ENCODE data around the gene ERGIC2. TPM values are rescaled to one million over a fixed set of nuclear protein-coding genes. Genes with fewer than 3 reads are reported as not detected.

Gene ERGIC2
- total RNA-seq, 1 experiment from 2014 or later: 69.8 TPM

DNA sequence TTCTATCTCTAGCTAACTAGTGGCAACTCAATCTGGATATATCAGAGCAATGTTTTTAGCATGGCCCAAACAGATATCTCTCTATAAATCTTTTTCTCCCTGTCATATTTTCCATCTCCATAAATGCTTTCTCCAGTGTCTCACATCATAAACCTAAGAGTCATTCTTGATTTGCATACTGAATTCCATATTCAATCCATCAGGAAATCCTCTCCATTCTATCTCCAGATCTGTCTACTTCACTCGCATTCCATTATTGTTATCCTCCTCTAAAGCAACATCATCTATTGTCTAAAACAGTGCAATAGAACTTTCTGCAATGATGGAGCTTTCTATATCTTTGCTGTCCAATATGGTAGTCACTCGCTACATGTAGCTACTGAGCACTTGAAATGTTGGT, 45.5 kb upstream of the ERGIC2 start:
- no peak overlapping the region for H3K18ac ChIP-seq (ENCODE audit: insufficient read length, low read depth, low read length)
- H2AK5ac ChIP-seq (ENCODE audit: insufficient read length, low read length): no peak overlapping the region
- H3K23me2 ChIP-seq (ENCODE audit: insufficient read length, low read depth, low read length, poor library complexity, severe bottlenecking): no peaks in the 10 kb centered on the region
- no peak overlapping the region for H2BK15ac ChIP-seq (ENCODE audit: low read depth, low read length)
- peaks cover 0 to 14% (median 8%) of the 10 kb centered on the region in 3 experiments; a peak in 5 of 7 replicates for H3K36me3 Mint-ChIP-seq (ENCODE audit: insufficient read depth in 1 of 3, low read depth in 3 of 3)
- H3K14ac ChIP-seq (ENCODE audit: insufficient read depth, low read length): no peak overlapping the region
- H2BK120ac ChIP-seq (ENCODE audit: low read depth, low read length, poor library complexity, severe bottlenecking): no peak overlapping the region
- DNase-seq: no peak
- no peak overlapping the region for H2AFZ ChIP-seq (ENCODE audit: low read length)
- H3K56ac ChIP-seq (ENCODE audit: insufficient read length, low read depth, low read length): no peak overlapping the region
- H3K9ac ChIP-seq (ENCODE audit: extremely low read depth, insufficient read length, low read length): no peak overlapping the region
- TF ChIP-seq, protein P1, sequence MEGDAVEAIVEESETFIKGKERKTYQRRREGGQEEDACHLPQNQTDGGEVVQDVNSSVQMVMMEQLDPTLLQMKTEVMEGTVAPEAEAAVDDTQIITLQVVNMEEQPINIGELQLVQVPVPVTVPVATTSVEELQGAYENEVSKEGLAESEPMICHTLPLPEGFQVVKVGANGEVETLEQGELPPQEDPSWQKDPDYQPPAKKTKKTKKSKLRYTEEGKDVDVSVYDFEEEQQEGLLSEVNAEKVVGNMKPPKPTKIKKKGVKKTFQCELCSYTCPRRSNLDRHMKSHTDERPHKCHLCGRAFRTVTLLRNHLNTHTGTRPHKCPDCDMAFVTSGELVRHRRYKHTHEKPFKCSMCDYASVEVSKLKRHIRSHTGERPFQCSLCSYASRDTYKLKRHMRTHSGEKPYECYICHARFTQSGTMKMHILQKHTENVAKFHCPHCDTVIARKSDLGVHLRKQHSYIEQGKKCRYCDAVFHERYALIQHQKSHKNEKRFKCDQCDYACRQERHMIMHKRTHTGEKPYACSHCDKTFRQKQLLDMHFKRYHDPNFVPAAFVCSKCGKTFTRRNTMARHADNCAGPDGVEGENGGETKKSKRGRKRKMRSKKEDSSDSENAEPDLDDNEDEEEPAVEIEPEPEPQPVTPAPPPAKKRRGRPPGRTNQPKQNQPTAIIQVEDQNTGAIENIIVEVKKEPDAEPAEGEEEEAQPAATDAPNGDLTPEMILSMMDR (conservative IDR thresholded peaks at IDR 0.05): no peak
- H4K91ac ChIP-seq (ENCODE audit: insufficient read length, low read depth, low read length): no peak overlapping the region
- H3K4me2 ChIP-seq (ENCODE audit: insufficient read depth, insufficient read length, low read length): no peak overlapping the region
- no peak overlapping the region for H4K8ac ChIP-seq (replicated peaks; ENCODE audit: insufficient read length, low read depth, low read length)
- no peak overlapping the region for H3K23ac ChIP-seq (ENCODE audit: insufficient read length, low read depth, low read length)
- no peak overlapping the region for H2BK20ac ChIP-seq (ENCODE audit: low read depth, low read length, poor library complexity, severe bottlenecking)
- no peaks in the 10 kb centered on the region for H3K27me3 ChIP-seq (ENCODE audit: insufficient read depth, low read length)
- H3K27ac Mint-ChIP-seq: no peak overlapping the region
- no peak overlapping the region for H2BK5ac ChIP-seq (ENCODE audit: insufficient read length, low read length)
- no peak overlapping the region for H3K27ac ChIP-seq (ENCODE audit: insufficient read length, low read depth, low read length)
- H3T11ph ChIP-seq (ENCODE audit: low read length): no peak overlapping the region
- H3K4ac ChIP-seq (ENCODE audit: low read depth, low read length): no peak overlapping the region
- H2BK12ac ChIP-seq (ENCODE audit: insufficient read length, low read depth, low read length): no peak overlapping the region
- H3K4me1 Mint-ChIP-seq: peaks cover 10 to 11% of the 10 kb centered on the region in 2 experiments
- no peaks in the 10 kb centered on the region for H3K79me1 ChIP-seq (ENCODE audit: insufficient read depth, low read depth, low read length, poor library complexity, severe bottlenecking)
- no peak overlapping the region for H3K4me3 Mint-ChIP-seq
- H3K9me3 ChIP-seq (ENCODE audit: control insufficient read depth, low read depth, low read length): no peaks in the 10 kb centered on the region
- H4K5ac ChIP-seq (ENCODE audit: insufficient read length, low read depth, low read length): no peak overlapping the region
- no peaks in the 10 kb centered on the region for H4K20me1 ChIP-seq (ENCODE audit: control insufficient read depth, insufficient read depth, insufficient read length)
- H3K27me3 Mint-ChIP-seq (ENCODE audit: low read depth): no peaks in the 10 kb centered on the region
- H3K79me2 ChIP-seq (ENCODE audit: insufficient read depth, low read length): no peaks in the 10 kb centered on the region
- H3K9me3 Mint-ChIP-seq: peaks cover 13 to 16% of the 10 kb centered on the region in 2 experiments
- WGBS (ENCODE audit: extremely low coverage, insufficient read length, low lambda C conversion rate): no CpG with 5 or more reads among the region's 2 CpGs
- no peaks in the 10 kb centered on the region for H3K4me1 ChIP-seq (ENCODE audit: insufficient read depth, low read length)
